ENCODE data around the gene PRRG4.
"Not testable (repeated sequence)": the region's sequence is repeated elsewhere in the genome, so short reads cannot be mapped to it uniquely, and the experiment has no call there.

PRRG4 gene

DNA sequence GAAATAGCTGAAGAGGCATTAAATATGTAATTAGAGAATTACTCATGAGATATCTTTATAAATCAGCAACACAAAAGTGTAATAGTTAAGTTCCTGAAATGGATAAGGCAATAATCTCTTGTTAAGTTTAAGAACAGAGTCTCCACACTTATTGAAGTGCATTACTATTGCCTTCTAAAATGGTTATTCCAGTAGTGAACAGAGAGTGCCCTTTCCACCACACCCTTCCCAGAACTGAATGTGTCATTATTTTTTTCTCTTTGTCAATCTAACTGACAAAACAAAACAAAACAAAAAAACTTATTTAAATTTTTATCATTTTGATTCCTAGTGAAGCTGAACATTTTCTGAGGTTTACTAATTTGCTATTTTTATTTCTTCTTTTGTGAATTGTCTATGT lies 9.2 kb upstream of the PRRG4 start:
- peaks cover 32% of the 10 kb centered on the region for H3K4me1 Mint-ChIP-seq
- H3K9me3 Mint-ChIP-seq: no peaks in the 10 kb centered on the region
- no peak for ATAC-seq
- DNase-seq: no peak
- no peaks in the 10 kb centered on the region for H3K36me3 Mint-ChIP-seq (ENCODE audit: low read depth)
- no peak overlapping the region for H3K4me3 Mint-ChIP-seq
- H3K27ac Mint-ChIP-seq: no peak overlapping the region
- H3K27me3 Mint-ChIP-seq: peaks cover 2% of the 10 kb centered on the region

DNA sequence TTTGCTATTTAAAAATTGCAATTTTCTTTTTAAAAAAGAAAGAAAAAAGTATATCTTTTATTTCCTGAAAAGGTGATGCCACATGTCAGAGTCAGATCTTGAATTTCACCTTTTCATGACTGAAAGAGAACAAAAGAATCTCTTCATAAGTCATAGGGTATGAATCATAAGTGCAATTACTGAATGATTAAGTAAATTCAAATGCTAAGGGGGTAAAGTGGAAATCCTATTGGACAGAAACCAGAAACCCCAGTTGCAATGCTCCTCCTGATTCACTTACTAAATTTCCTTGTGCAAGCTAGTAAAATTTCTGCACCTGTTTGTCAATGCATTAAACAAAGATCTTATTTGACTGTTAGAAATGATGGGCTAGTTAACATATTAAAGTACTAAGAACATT lies 8.2 kb upstream of the PRRG4 start:
- Mint-ChIP-seq H3K4me3 (peak overlapping the region; percentile 16), H3K9me3 (no peaks in the 10 kb centered on the region), H3K36me3 (ENCODE audit: low read depth) (no peaks in the 10 kb centered on the region), H3K27ac (no peak overlapping the region), H3K27me3 (peaks cover 2% of the 10 kb centered on the region), H3K4me1 (peaks cover 32% of the 10 kb centered on the region)
- ATAC-seq: peak; percentile 50
- no peak for DNase-seq

DNA sequence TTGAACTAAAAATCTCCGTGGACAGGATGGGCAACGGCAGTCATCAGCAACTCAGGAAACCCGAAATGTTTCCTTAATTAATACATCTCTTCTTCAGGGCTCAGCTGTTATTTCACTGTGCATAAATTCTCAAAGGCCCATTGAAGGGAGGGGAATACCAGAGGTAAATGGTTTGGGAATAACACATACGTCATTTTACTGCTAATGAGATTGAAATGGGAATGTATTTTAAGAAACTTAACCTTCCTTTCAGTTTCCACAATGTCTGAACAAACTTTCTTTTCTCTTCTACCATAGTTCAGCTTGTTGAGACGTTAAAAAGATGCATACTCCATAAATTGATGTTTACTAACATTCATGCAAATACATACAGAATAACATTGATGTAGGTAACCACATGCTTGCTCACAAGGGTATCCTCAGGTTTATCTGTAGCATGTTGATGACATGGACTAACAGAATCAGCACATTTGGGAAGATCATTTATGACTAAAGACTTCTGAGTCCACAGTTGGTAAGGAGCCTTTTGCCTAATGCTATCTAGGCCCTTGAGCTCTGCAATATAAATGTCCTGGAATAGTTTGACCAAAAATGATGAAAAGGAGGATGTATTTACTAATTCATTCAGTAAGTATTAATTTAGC lies 7.7 kb upstream of the PRRG4 start:
- H3K36me3 Mint-ChIP-seq (ENCODE audit: low read depth): no peaks in the 10 kb centered on the region
- peaks cover 30% of the 10 kb centered on the region for H3K4me1 Mint-ChIP-seq
- no peaks in the 10 kb centered on the region for H3K9me3 Mint-ChIP-seq
- H3K27me3 Mint-ChIP-seq: peaks cover 2% of the 10 kb centered on the region
- H3K27ac Mint-ChIP-seq: no peak overlapping the region
- ATAC-seq: no peak
- no peak for DNase-seq
- H3K4me3 Mint-ChIP-seq: peak overlapping the region; percentile 16

DNA sequence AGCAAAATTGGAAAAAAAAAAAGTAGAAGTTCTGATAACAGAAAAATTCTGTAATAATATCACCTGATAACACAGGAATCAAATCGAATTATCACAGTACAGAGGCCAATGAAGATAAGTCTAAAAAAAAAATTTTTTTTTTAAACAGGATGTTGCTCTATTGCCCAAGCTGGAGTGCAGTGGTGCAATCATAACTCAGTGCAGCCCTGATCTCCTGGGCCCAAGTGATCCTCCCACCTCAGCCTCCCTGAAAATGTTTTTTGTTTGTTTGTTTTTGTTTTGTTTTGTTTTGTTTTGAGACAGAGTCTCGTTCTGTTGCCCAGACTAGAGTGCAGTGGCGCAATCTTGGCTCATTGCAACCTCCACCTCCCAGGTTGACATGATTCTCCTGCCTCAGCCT lies 6.1 kb upstream of the PRRG4 start:
- H3K36me3 Mint-ChIP-seq (ENCODE audit: low read depth); H3K27me3 Mint-ChIP-seq; ATAC-seq; H3K27ac Mint-ChIP-seq; DNase-seq; H3K9me3 Mint-ChIP-seq; H3K4me3 Mint-ChIP-seq: not testable (repeated sequence)
- peaks cover 20% of the 10 kb centered on the region for H3K4me1 Mint-ChIP-seq

DNA sequence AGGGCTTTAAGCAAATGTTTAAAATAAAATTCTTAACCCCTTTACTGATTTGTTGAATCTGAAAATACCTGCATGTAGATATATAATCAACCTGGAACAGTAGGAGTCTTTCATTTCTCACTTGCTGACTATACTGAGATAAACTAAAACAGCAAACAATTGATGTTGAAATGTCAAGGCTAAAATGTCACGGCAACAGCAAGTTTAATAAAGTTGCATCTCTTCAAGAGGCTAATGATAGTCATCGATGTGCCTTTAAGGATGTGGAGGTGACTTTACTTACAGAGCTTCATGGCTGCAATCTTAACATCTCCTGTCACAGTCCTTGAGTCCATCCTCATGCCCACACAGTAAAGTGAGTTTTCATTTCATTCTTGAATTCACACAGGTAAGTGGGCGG lies 3.6 kb upstream of the PRRG4 start:
- no peak for DNase-seq
- Mint-ChIP-seq H3K4me1 (peaks cover 24% of the 10 kb centered on the region), H3K36me3 (ENCODE audit: low read depth) (no peaks in the 10 kb centered on the region), H3K27ac (no peak overlapping the region), H3K4me3 (no peak overlapping the region), H3K27me3 (peaks cover 20% of the 10 kb centered on the region), H3K9me3 (no peaks in the 10 kb centered on the region)
- ATAC-seq: no peak

DNA sequence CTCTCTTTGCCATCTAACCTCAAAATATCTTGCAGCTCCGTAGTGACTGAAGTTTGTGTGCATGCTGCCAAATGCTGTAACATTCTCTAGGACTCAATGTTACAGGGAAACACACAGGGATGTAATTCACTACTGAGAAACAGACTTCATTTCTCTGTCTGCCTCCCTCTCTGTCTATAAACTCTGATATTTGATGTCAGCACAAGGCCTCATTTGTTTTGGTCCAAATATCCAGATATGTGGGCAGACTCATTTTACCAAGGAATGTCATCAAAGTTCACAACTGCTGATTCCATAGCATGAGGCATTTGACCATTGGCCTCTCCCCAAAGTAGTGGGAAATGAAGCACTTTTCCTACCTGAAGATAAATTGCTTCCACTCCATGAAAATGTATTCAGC lies 2.5 kb upstream of the PRRG4 start:
- peaks cover 14% of the 10 kb centered on the region for H3K4me1 Mint-ChIP-seq
- no peak overlapping the region for H3K27ac Mint-ChIP-seq
- DNase-seq (no peak), ATAC-seq (no peak)
- H3K4me3 Mint-ChIP-seq: no peak overlapping the region
- H3K27me3 Mint-ChIP-seq: peaks cover 29% of the 10 kb centered on the region
- H3K9me3 Mint-ChIP-seq: no peaks in the 10 kb centered on the region
- no peaks in the 10 kb centered on the region for H3K36me3 Mint-ChIP-seq (ENCODE audit: low read depth)

DNA sequence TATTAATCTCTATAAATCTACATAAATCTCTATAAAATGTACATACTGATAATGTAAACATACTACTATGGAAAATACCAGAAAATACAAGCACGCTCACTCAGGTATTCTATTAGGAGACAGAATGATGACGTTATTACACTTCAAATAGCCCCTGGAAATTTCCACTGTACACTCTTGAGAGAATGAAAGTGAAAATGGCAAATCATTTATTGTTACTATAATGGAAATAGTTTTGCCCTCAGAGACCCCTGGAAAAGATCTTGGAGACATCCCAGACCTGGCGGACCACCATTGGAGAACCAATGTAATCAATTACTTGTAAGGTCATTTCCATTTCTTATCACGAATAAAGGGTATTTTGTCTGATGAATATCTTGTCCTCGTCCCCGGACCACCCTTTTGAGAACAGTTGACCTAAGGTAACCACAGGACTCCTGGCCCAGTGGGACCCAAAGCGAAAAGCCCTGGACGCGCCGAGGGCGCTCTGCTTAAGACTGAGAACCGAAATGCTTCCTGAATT lies 509 bp upstream of the PRRG4 start:
- Mint-ChIP-seq H3K36me3 (ENCODE audit: low read depth) (no peaks in the 10 kb centered on the region), H3K27ac (peak overlapping the region; percentile 68), H3K9me3 (no peaks in the 10 kb centered on the region), H3K4me1 (peaks cover 11% of the 10 kb centered on the region), H3K27me3 (peaks cover 32% of the 10 kb centered on the region), H3K4me3 (peak overlapping the region; percentile 84)
- ATAC-seq (peak; percentile 39), DNase-seq (no peak)

DNA sequence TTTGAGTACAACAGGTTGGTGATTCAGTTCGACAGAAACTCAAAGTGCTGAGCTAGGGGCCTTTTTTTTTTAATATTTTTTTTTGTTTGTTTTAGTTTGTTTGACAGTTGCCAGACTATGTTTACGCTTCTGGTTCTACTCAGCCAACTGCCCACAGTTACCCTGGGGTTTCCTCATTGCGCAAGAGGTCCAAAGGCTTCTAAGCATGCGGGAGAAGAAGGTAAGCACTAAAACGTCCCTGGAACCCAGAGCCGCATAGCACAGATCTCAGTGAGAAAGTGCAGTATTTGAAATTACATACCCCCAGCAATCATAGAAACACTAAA lies 649 bp downstream of the PRRG4 start:
- no peaks in the 10 kb centered on the region for H3K36me3 Mint-ChIP-seq (ENCODE audit: low read depth)
- DNase-seq: no peak
- H3K27ac Mint-ChIP-seq: no peak overlapping the region
- peak overlapping the region; percentile 74 for H3K4me3 Mint-ChIP-seq
- peaks cover 11% of the 10 kb centered on the region for H3K4me1 Mint-ChIP-seq
- H3K27me3 Mint-ChIP-seq: peaks cover 32% of the 10 kb centered on the region
- no peaks in the 10 kb centered on the region for H3K9me3 Mint-ChIP-seq
- ATAC-seq: no peak

DNA sequence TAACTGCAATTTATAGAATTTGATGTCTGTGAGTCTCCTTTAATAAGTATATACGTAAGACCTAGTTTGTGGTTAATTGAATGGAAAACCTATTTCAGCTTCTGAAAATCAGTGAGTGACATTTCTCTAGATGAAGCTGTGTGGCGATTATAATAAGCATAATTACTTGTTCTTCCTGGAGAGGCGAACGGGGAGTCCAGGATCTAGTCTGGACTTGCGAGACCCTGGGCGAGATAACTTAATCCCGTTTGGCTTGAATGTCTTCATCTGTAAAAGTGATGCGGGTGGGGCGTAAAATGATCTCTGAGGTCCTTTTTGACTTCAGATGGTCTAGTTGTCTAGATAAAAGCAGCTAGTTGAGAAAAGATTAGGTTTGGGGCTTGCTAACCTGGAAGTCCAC lies 1.1 kb downstream of the PRRG4 start:
- no peaks in the 10 kb centered on the region for H3K9me3 Mint-ChIP-seq
- ATAC-seq (no peak), DNase-seq (no peak)
- peak overlapping the region; percentile 74 for H3K4me3 Mint-ChIP-seq
- H3K4me1 Mint-ChIP-seq: peaks cover 11% of the 10 kb centered on the region
- H3K36me3 Mint-ChIP-seq (ENCODE audit: low read depth): no peaks in the 10 kb centered on the region
- H3K27ac Mint-ChIP-seq: no peak overlapping the region
- peaks cover 32% of the 10 kb centered on the region for H3K27me3 Mint-ChIP-seq

DNA sequence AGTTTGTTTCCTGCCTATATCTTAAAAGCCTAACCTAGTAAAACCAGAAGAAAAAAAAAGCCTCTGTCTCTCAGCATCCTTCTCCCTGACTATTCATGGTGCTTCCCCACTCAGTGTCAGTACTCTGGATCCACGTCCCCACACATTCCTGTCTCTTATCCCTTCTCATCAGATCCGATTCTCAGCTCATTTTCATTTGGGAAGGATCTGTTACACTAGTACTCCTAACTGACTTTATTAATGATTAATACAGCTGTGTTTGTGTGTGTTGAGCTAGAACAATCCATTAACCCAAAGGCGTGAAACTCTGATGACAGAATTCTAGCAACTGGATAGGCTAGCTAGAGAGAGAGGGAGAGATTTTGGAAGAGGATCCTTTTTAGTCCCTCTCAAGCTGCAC lies 1.5 kb downstream of the PRRG4 start:
- peaks cover 32% of the 10 kb centered on the region for H3K27me3 Mint-ChIP-seq
- no peak overlapping the region for H3K27ac Mint-ChIP-seq
- no peaks in the 10 kb centered on the region for H3K36me3 Mint-ChIP-seq (ENCODE audit: low read depth)
- ATAC-seq (no peak), DNase-seq (no peak)
- H3K4me1 Mint-ChIP-seq: peaks cover 11% of the 10 kb centered on the region
- H3K4me3 Mint-ChIP-seq: peak overlapping the region; percentile 74
- H3K9me3 Mint-ChIP-seq: no peaks in the 10 kb centered on the region

DNA sequence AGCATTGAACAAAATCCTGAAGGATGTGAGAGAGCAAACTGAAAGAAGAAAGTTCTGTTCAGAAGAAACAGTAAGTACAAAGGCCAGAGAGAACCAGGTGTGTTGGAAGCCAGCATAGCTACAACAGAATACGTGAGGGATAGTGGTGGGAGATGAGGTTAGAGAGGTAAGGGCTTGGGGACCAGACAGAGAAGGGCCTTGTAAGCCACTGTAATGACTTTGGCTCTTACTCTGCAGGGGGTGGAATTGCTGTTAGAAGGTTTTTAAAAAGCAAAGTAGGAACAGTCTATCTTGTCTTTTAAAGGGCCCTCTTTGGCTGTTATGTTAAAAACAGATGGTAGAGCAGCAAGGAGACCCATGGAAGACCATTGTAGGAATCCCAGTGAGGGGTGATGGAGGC lies 4.2 kb downstream of the PRRG4 start:
- ATAC-seq (no peak), DNase-seq (no peak)
- no peak overlapping the region for H3K4me3 Mint-ChIP-seq
- no peak overlapping the region for H3K27ac Mint-ChIP-seq
- H3K9me3 Mint-ChIP-seq: no peaks in the 10 kb centered on the region
- peaks cover 28% of the 10 kb centered on the region for H3K27me3 Mint-ChIP-seq
- H3K36me3 Mint-ChIP-seq (ENCODE audit: low read depth): no peaks in the 10 kb centered on the region
- peaks cover 6% of the 10 kb centered on the region for H3K4me1 Mint-ChIP-seq

DNA sequence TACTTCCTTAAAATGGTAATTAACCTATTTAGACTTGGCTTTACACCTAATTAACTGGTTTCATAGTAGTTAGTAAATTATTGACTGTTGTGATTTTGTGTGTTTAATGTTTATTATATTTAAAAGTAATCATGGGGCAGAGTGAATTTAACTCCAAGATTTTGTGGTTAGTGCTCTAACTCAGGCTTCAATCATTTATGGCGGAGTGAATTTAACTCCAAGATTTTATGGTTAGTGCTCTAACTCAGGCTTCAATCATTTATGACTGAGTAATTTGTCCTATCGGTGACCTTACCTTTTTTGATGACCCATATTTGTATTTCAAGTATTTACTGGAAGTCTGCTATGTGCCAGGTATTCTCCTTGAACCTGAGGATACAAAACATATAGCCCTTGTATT lies 7.2 kb downstream of the PRRG4 start:
- ATAC-seq (no peak), DNase-seq (no peak)
- H3K27ac Mint-ChIP-seq: no peak overlapping the region
- no peaks in the 10 kb centered on the region for H3K4me1 Mint-ChIP-seq
- peaks cover 10% of the 10 kb centered on the region for H3K27me3 Mint-ChIP-seq
- no peak overlapping the region for H3K4me3 Mint-ChIP-seq
- H3K36me3 Mint-ChIP-seq (ENCODE audit: low read depth): no peaks in the 10 kb centered on the region
- H3K9me3 Mint-ChIP-seq: no peaks in the 10 kb centered on the region

DNA sequence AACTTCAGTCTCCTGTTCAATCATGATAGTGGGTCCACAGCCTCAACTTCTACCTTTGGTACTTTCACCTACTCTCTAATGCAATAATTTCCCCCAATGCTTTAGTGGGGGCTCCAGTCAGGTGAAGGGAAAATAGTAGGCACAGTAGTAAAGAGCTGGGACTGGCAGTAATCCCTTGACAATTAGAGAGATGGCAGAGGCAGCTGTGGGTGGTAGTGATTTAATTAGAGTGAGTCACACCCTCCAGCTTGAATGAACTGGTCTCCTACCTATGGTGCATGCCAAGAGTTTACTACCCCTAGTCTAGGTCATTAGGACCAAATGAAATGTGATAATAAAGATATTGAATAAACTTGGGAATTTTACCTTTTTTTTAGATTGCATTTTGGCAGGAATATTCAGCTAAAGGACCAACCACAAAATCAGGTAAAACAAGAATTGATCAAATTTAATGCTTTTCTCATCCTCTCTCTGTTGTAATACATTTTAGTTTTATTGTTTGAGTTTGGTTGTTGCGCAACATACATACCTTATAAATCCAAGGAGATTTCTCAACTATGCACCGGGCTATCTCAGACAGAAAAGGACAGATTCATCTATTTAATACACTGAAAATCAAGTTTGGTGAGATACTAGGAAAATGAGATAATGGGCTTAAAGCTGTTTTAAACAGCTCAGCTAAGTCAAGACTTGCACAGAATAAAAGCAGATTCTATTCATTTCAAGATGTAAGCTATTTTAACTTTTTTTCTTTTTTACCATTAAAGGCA lies 9.0 kb downstream of the PRRG4 start:
- no peak overlapping the region for H3K4me3 Mint-ChIP-seq
- H3K27me3 Mint-ChIP-seq: peaks cover 4% of the 10 kb centered on the region
- peak; percentile 54 for ATAC-seq
- H3K36me3 Mint-ChIP-seq (ENCODE audit: low read depth): no peaks in the 10 kb centered on the region
- no peak for DNase-seq
- H3K27ac Mint-ChIP-seq: no peak overlapping the region
- H3K4me1 Mint-ChIP-seq: no peaks in the 10 kb centered on the region
- no peaks in the 10 kb centered on the region for H3K9me3 Mint-ChIP-seq

DNA sequence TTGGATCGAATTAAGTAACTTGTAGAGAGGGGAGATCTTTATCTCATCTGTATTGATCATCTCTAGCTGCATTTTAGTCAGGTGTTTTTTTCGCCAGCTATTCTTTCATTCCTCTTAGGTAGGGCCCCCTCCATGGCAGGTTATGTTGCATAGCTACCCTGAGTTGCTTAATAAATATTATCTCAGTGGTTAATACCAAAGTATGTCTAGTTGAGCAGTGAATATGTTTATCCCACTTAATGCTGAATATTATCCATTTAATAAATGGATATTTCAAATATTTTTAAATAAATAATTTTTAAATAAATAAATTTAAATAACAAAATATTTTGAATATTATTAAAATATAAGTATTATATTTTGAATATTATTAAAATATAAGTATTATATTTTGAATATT lies 9.6 kb downstream of the PRRG4 start:
- no peak overlapping the region for H3K4me3 Mint-ChIP-seq
- no peak overlapping the region for H3K27ac Mint-ChIP-seq
- DNase-seq: no peak
- H3K27me3 Mint-ChIP-seq: peaks cover 4% of the 10 kb centered on the region
- H3K36me3 Mint-ChIP-seq (ENCODE audit: low read depth): no peaks in the 10 kb centered on the region
- no peaks in the 10 kb centered on the region for H3K4me1 Mint-ChIP-seq
- no peaks in the 10 kb centered on the region for H3K9me3 Mint-ChIP-seq
- ATAC-seq: no peak

DNA sequence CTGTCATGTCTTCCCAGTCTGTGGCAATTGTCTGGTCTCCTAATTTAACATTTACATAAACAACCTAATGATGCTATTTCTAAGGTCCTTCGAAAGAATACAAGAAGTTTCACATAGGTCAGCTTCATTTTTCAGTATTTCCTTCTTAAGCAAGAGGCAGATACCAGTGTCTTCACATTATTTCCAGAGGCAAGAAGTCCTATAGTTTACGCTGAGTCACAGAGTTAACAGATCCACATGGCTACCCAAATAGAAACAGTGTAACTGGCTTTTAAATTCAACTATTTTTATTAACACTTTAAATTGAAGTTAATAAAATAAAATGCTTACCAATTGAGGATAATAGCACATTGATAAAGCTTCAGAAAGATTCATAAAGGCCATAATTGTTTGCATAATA lies 10.9 kb downstream of the PRRG4 start:
- ATAC-seq (no peak), DNase-seq (no peak)
- no peaks in the 10 kb centered on the region for H3K9me3 Mint-ChIP-seq
- H3K4me1 Mint-ChIP-seq: no peaks in the 10 kb centered on the region
- H3K36me3 Mint-ChIP-seq (ENCODE audit: low read depth): no peaks in the 10 kb centered on the region
- H3K27me3 Mint-ChIP-seq: peaks cover 4% of the 10 kb centered on the region
- H3K27ac Mint-ChIP-seq: no peak overlapping the region
- H3K4me3 Mint-ChIP-seq: no peak overlapping the region

Measured in activated naive CD8-positive, alpha-beta T cell treated with anti-CD3 and anti-CD28 coated beads, Interleukin-2, amount 50 U/mL, for 24 hours (primary cell).